T-cell (primary cell): ENCODE measurements around the gene KRT10. TPM values are rescaled to one million over a fixed set of nuclear protein-coding genes. Genes with fewer than 3 reads are reported as not detected.
A peak's percentile ranks its signal among the peaks of the same experiment; 100 is the strongest.

Experiments
- ATAC-seq, 4 experiments: fragments of 200-7000 bp in 3 of 4; fragments of 150-1000 bp in 1 of 4; cut with Tn5 transposase; replicated peaks in 1 of 4; 1 replicate in 3 of 4; 2 replicates in 1 of 4; pipeline ENCODE4 v1.10.0; 2021; ENCODE audit warnings: moderate library complexity in 3 of 4, mild to moderate bottlenecking in 2 of 4, moderate number of reproducible peaks in 1 of 4
- CTCF ChIA-PET, 2 donors: fragments of 300-600 bp; sonication (Branson Sonifier 250); formaldehyde crosslinking; loops; one replicate each; lab custom pipeline; 2022; ENCODE audit warnings: antibody characterized with exemption in 2 of 2; lab: Charles Lee
- POLR2A ChIA-PET, 2 donors: fragments of 300-600 bp; sonication (Branson Sonifier 250); formaldehyde crosslinking; loops; one replicate each; lab custom pipeline; 2022; ENCODE audit warnings: antibody characterized with exemption in 2 of 2; lab: Charles Lee
- DNase-seq, 35 experiments: peaks; one replicate each; pipeline versions ENCODE4 v3.0.0 to v3.0.0-alpha.2; 2013 to 2023
- H3K27ac ChIP-seq: one replicate; pipeline ENCODE4 v1.5.1; 2013; ENCODE audit warnings: low read length
- H3K27me3 ChIP-seq, 2 experiments: replicated peaks in 1 of 2; 1 replicate in 1 of 2; 2 replicates in 1 of 2; pipeline versions ENCODE4 v1.6.1 to v1.7.0; 2013; ENCODE audit warnings: low read length in 1 of 2, mixed read lengths in 1 of 2; ENCODE audit not compliant: control insufficient read depth in 2 of 2, insufficient read depth in 2 of 2; ENCODE audit errors: extremely low read depth in 1 of 2
- H3K36me3 ChIP-seq, 2 donors: 1 replicate in 1 of 2; 2 replicates in 1 of 2; pipeline versions ENCODE4 v1.6.1 to v1.7.0; 2013; ENCODE audit warnings: low read length in 1 of 2; ENCODE audit not compliant: control insufficient read depth in 2 of 2, insufficient read depth in 1 of 2; ENCODE audit errors: extremely low read depth in 1 of 2
- H3K4me1 ChIP-seq, 2 experiments: 1 replicate in 1 of 2; 2 replicates in 1 of 2; pipeline versions ENCODE4 v1.6.1 to v1.7.0; 2013; ENCODE audit warnings: low read length in 2 of 2, mixed read lengths in 1 of 2; ENCODE audit not compliant: insufficient read depth in 2 of 2, control insufficient read depth in 1 of 2; ENCODE audit errors: extremely low read depth in 1 of 2
- H3K4me3 ChIP-seq, 2 donors: 1 replicate in 1 of 2; 2 replicates in 1 of 2; pipeline versions ENCODE4 v1.5.1 to v1.7.0; 2013; ENCODE audit warnings: mild to moderate bottlenecking in 2 of 2, low read length in 1 of 2, moderate library complexity in 1 of 2; ENCODE audit not compliant: control insufficient read depth in 1 of 2; ENCODE audit errors: extremely low read depth in 1 of 2
- H3K9me3 ChIP-seq: 2 replicates; pipeline ENCODE4 v1.7.0; 2013
- H3K27ac Mint-ChIP-seq, 2 donors: one replicate each; pipeline ENCODE4 v1.8.0; 2020 to 2021; ENCODE audit warnings: mild to moderate bottlenecking in 2 of 2, mixed read lengths in 2 of 2
- H3K27me3 Mint-ChIP-seq, 2 donors: one replicate each; pipeline ENCODE4 v1.8.0; 2021 to 2022; ENCODE audit warnings: mixed read lengths in 2 of 2
- H3K36me3 Mint-ChIP-seq: one replicate; pipeline ENCODE4 v1.8.0; 2021; ENCODE audit warnings: mixed read lengths
- H3K4me1 Mint-ChIP-seq, 3 donors: one replicate each; pipeline ENCODE4 v1.8.0; 2020 to 2022; ENCODE audit warnings: mixed read lengths in 3 of 3, mild to moderate bottlenecking in 1 of 3
- H3K4me3 Mint-ChIP-seq, 3 donors: one replicate each; pipeline ENCODE4 v1.8.0; 2020 to 2022; ENCODE audit warnings: mild to moderate bottlenecking in 3 of 3, mixed read lengths in 3 of 3, moderate library complexity in 3 of 3
- H3K9me3 Mint-ChIP-seq, 3 donors: one replicate each; pipeline ENCODE4 v1.8.0; 2020 to 2022; ENCODE audit warnings: mixed read lengths in 3 of 3
- WGBS: methylation state at CpG from one replicate; pipeline ENCODE4 v1.1.5; 2013; ENCODE audit warnings: missing lambda C conversion rate; ENCODE audit not compliant: insufficient coverage; 5-methylcytosine and 5-hydroxymethylcytosine counted together
- total RNA-seq, 35 experiments: library from RNA in 6 of 35; stranded (reverse) in 6 of 35; fragments of 120-200 nt in 1 of 35; gene quantifications; one replicate each; pipeline versions ENCODE4 v1.2.1 to v1.2.4 and lab custom pipeline; 2013 to 2026

Gene KRT10
- total RNA-seq, 5 donors from 2014 or later (not counting 1 experiment from before 2014, with no cell fraction given): 27.2 to 35.3 (median 31.4) TPM

DNA sequence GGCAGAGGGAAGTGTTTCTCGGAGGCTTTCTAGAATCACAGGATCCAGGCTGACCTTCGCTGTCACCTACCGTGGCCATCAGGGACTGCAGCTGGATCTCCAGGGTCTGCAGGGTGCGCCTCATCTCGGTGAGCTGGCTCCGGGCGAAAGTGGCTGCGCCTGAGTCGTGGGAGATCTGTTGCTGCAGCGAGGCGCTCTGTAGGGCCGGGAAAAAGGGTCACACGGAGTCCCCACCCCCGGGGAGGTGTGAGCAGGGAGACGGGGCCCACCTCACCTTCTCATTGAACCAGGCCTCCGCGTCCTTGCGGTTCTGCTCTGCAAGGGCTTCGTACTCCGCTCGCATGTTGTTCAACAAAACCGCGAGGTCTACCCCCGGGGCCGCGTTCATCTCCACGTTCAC, 25.6 kb downstream of the KRT10 start:
- CTCF ChIA-PET: interaction anchor here in 1 of 2 donors (0.6 kb wide), 1 partner anchor 64 kb away, joined by 5 read pairs; no protein-coding TSS in a partner anchor
- H3K27me3 Mint-ChIP-seq: peaks cover 34 to 50% of the 10 kb centered on the region in 2 donors
- H3K9me3 ChIP-seq: no peaks in the 10 kb centered on the region
- WGBS: 72% methylated on average over 20 of the region's 27 CpGs
- H3K4me1 ChIP-seq: no peaks in the 10 kb centered on the region
- no peak overlapping the region for H3K27ac ChIP-seq
- DNase-seq: no peak
- no peak overlapping the region for H3K27ac Mint-ChIP-seq
- no peaks in the 10 kb centered on the region for H3K36me3 ChIP-seq
- no peaks in the 10 kb centered on the region for H3K9me3 Mint-ChIP-seq
- peaks cover 0 to 29% of the 10 kb centered on the region in 2 experiments for H3K27me3 ChIP-seq
- POLR2A ChIA-PET: no interaction called here
- H3K4me3 ChIP-seq: no peak overlapping the region
- no peak overlapping the region for H3K4me3 Mint-ChIP-seq
- ATAC-seq: no peak
- no peaks in the 10 kb centered on the region for H3K36me3 Mint-ChIP-seq
- H3K4me1 Mint-ChIP-seq: no peaks in the 10 kb centered on the region

DNA sequence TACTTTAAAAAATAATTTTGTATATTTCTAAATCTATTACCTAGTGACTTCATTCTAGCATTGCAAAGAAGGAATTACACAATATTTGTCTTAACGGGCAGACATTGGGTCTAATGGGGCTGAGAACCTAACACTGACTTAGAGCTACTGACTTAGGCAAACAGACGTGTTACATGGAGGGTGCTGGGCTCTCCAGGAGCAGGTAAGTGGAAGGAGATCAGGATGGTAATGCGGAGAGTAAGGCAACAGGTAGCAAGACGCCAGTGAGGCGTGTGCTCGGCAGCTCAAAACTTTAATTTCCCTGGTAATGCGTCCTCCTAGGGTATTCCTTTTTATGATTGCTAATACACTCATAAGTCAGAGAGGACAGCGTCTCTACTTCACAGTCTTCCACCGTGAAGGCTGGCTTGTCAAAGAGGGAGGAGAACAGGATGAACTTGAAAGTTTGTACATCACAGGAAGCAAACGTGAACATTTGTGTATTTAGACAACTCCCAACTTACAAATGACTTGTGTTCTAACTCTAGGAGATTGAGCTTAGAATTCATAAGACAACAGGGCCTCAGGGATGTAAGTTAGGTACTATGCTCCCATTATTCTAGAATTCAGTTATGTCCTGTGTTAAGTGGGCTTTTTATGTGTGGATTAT, 27.3 kb downstream of the KRT10 start:
- Mint-ChIP-seq H3K27me3 (peaks cover 34 to 50% of the 10 kb centered on the region in 2 donors), H3K27ac (no peak overlapping the region), H3K36me3 (no peaks in the 10 kb centered on the region), H3K9me3 (no peaks in the 10 kb centered on the region), H3K4me3 (no peak overlapping the region), H3K4me1 (no peaks in the 10 kb centered on the region)
- ChIA-PET POLR2A (no interaction called here), CTCF (no interaction called here)
- whole genome bisulfite sequencing: 64% methylated on average over 2 of the region's 10 CpGs
- Histone ChIP-seq H3K27ac (no peak overlapping the region), H3K9me3 (no peaks in the 10 kb centered on the region), H3K4me1 (no peaks in the 10 kb centered on the region), H3K4me3 (no peak overlapping the region), H3K27me3 (peaks cover 0 to 29% of the 10 kb centered on the region in 2 experiments), H3K36me3 (no peaks in the 10 kb centered on the region)
- ATAC-seq (no peak), DNase-seq (no peak)

DNA sequence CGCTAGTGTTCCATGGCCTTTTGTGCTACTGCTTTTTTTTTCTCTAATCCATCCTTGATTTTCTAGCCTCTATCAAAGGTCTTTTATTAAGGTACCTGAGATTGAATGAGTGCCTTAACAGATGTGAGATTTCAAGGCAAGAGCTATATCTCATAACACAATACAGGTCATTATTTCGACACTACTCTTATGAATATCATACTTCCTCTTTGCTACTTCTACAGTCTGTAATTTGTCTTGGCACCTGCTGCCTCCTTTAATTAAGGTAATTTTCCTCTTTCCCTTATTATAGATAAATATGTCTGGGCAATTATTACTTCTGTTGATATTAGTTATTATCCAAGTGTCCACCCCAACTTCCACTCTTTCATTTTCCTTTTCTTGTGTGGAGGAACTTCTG, 27.9 kb downstream of the KRT10 start:
- Mint-ChIP-seq H3K27ac (no peak overlapping the region), H3K4me1 (no peaks in the 10 kb centered on the region), H3K9me3 (no peaks in the 10 kb centered on the region), H3K36me3 (no peaks in the 10 kb centered on the region), H3K27me3 (peaks cover 34 to 49% of the 10 kb centered on the region in 2 donors), H3K4me3 (no peak overlapping the region)
- H3K9me3 ChIP-seq: no peaks in the 10 kb centered on the region
- no peak overlapping the region for H3K4me3 ChIP-seq
- H3K4me1 ChIP-seq: no peaks in the 10 kb centered on the region
- CTCF ChIA-PET: no interaction called here
- H3K36me3 ChIP-seq: no peaks in the 10 kb centered on the region
- H3K27me3 ChIP-seq: peaks cover 0 to 27% of the 10 kb centered on the region in 2 experiments
- DNase-seq (no peak), ATAC-seq (no peak)
- POLR2A ChIA-PET: no interaction called here
- H3K27ac ChIP-seq: no peak overlapping the region
- WGBS: no CpG with 5 or more reads among the region's 2 CpGs

DNA sequence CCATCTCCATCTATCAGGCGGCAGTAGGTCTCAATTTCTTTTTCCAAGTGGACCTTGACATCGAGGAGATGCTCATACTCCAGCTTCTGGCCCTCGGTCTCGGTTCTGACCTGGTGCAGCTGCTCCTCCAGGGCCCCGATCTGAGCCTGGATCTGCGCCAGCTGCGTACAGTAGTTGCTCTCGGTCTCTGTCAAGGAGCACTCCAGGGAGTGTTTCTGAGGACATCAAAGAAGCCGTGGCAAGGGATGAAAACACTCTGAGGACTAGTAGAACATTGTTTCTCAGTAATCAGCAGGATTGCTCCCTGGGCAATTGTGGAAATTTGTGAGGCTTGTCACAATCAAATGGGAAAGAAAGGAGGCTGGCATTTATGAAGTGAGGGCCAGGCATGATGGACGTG, 28.6 kb downstream of the KRT10 start:
- Mint-ChIP-seq H3K27ac (no peak overlapping the region), H3K4me3 (no peak overlapping the region), H3K9me3 (no peaks in the 10 kb centered on the region), H3K27me3 (peaks cover 29 to 45% of the 10 kb centered on the region in 2 donors), H3K36me3 (no peaks in the 10 kb centered on the region), H3K4me1 (no peaks in the 10 kb centered on the region)
- DNase-seq (no peak), ATAC-seq (no peak)
- Histone ChIP-seq H3K27ac (no peak overlapping the region), H3K9me3 (no peaks in the 10 kb centered on the region), H3K4me1 (no peaks in the 10 kb centered on the region), H3K27me3 (peaks cover 0 to 25% of the 10 kb centered on the region in 2 experiments), H3K4me3 (no peak overlapping the region), H3K36me3 (no peaks in the 10 kb centered on the region)
- 79% methylated on average over 9 of the region's 10 CpGs for WGBS
- ChIA-PET POLR2A (no interaction called here), CTCF (no interaction called here)

DNA sequence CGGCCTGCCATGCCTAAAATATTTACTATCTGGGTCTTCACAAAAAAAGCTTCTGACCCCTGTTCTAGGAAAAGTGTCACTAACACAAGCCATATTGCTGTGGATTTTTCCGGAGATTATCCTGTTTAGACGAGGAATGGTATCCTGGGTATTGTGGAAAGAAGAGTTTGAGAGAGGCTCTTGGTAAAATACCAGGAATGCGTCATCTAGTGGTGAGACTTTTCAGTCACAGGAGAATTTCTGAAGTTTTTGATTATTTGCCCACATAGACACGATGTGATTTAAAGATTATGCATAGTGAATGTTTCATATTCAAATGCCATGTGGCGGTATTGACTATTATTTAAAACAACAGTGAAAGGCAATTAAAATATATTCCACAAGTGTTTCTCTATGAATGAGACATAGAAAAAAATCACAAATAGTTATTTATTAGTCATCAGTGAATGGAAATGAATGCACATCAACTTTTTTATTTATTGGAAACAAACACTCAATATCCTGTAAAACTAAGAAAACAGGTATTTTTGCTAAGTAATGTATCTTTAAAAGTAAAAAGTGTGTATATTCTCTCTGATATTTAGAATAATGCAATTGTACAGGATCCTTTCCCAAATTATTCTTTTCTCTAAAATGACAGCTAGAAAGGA, 30.5 kb downstream of the KRT10 start:
- ATAC-seq: no peak

DNA sequence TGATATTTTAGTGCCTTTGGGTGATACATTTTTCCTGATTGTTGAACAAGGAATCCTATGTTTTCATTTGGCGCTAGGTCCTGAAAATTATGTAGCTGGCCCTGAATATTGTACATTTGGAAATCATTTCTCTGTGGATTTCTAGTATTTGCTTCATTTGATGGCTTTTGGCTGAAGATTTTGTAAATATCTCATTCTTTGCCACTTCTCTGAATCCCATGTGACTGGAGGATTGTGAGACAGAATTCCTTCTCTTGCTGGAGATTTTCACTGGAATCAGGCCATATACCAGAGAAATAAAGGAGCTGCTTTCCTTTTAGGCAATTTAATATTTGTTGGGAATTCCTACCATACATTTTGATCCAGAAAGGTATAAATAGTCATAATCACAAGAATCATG, 31.3 kb downstream of the KRT10 start:
- H3K4me3 ChIP-seq: no peak overlapping the region
- WGBS: 100% methylated on average over 1 of the region's 1 CpG
- no peaks in the 10 kb centered on the region for H3K4me1 ChIP-seq
- POLR2A ChIA-PET: interaction anchor here in 1 of 2 donors (0.6 kb wide), 1 partner anchor 233 kb away, joined by 4 read pairs; no protein-coding TSS in a partner anchor
- no peak for ATAC-seq
- no peaks in the 10 kb centered on the region for H3K9me3 Mint-ChIP-seq
- peaks cover 21 to 31% of the 10 kb centered on the region in 2 donors for H3K27me3 Mint-ChIP-seq
- no peaks in the 10 kb centered on the region for H3K9me3 ChIP-seq
- no peaks in the 10 kb centered on the region for H3K36me3 Mint-ChIP-seq
- no peaks in the 10 kb centered on the region for H3K36me3 ChIP-seq
- no peak overlapping the region for H3K27ac Mint-ChIP-seq
- no peak overlapping the region for H3K27ac ChIP-seq
- CTCF ChIA-PET: interaction anchor here (0.6 to 0.7 kb wide), 4 partner anchors 22 to 492 kb away, joined by 6 to 14 read pairs (median 8); no protein-coding TSS in a partner anchor
- H3K4me1 Mint-ChIP-seq: no peaks in the 10 kb centered on the region
- no peak overlapping the region for H3K4me3 Mint-ChIP-seq
- H3K27me3 ChIP-seq: peaks cover 0 to 16% of the 10 kb centered on the region in 2 experiments
- no peak for DNase-seq

More for the DNA sequence above, 30.5 kb downstream of the KRT10 start:
- no peaks in the 10 kb centered on the region for H3K4me1 Mint-ChIP-seq
- WGBS: 45% methylated on average over 3 of the region's 6 CpGs
- H3K4me3 ChIP-seq: no peak overlapping the region
- H3K27ac Mint-ChIP-seq: no peak overlapping the region
- no peaks in the 10 kb centered on the region for H3K4me1 ChIP-seq
- DNase-seq: peak in 1 of 35 experiments; percentile 17
- peaks cover 0 to 18% of the 10 kb centered on the region in 2 experiments for H3K27me3 ChIP-seq
- ChIA-PET CTCF (interaction anchor here in 1 of 2 donors (0.6 kb wide), 1 partner anchor 873 kb away, joined by 3 read pairs; no protein-coding TSS in a partner anchor), POLR2A (interaction anchor here in 1 of 2 donors (0.5 kb wide), 1 partner anchor 884 kb away, joined by 6 read pairs; no protein-coding TSS in a partner anchor)
- H3K27ac ChIP-seq: no peak overlapping the region
- H3K36me3 ChIP-seq: no peaks in the 10 kb centered on the region
- peaks cover 26 to 39% of the 10 kb centered on the region in 2 donors for H3K27me3 Mint-ChIP-seq
- H3K9me3 Mint-ChIP-seq: no peaks in the 10 kb centered on the region
- H3K36me3 Mint-ChIP-seq: no peaks in the 10 kb centered on the region
- no peak overlapping the region for H3K4me3 Mint-ChIP-seq
- H3K9me3 ChIP-seq: no peaks in the 10 kb centered on the region
